Stimulated activated CD8-positive, alpha-beta memory T cell treated with anti-CD3 and anti-CD28 coated beads, Interleukin-7, amount 100 ng/mL, for 24 hours (primary cell): Measurements from ENCODE around the gene ACAD9.

Experiments
- DNase-seq: peaks from one replicate; pipeline ENCODE4 v3.0.0-alpha.2; 2020; ENCODE audit warnings: low read depth

Gene ACAD9

DNA sequence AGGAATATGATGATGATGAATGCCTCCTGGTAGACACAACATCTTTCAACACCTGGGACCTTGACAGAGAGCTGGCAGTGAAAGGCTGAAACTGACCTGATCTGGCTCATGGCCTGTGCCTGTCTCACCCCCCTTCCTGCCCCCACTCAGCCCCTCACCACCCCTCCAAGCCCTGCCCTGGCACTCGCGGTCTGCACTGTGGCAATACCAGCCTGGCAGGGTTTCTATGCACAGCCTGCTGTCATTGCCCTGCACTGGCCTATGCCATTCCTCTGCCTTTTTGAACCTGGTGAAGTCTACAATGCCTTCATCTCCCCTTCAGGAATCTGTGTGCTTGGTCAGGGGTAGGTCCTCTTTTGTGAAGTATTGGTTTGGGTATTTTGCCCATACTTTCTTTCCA is 56.5 kb downstream of the ACAD9 start:
- no peak for DNase-seq

- no peak for DNase-seq
Measured at GRCh38 chr3:128936341-128936740, 56.9 kb downstream of the ACAD9 start.

DNA sequence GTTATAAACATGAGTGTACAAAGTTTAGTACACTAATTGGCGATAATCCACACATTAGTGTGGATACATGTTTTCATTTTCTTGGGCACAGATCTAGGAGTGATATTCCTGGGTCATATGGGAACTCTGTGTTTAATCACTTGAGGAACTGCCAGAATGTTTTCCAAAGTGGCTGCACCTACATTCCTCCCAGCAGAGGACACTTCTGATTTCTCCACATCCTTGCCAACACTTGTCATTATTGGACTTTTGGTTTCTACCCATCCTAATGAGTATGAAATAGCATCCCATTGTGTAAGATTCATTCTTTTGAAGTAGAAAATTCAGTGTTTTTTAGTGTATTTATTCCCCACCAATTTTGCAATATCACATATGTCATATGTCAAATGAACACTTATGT is 60.8 kb downstream of the ACAD9 start:
- no peak for DNase-seq

DNA sequence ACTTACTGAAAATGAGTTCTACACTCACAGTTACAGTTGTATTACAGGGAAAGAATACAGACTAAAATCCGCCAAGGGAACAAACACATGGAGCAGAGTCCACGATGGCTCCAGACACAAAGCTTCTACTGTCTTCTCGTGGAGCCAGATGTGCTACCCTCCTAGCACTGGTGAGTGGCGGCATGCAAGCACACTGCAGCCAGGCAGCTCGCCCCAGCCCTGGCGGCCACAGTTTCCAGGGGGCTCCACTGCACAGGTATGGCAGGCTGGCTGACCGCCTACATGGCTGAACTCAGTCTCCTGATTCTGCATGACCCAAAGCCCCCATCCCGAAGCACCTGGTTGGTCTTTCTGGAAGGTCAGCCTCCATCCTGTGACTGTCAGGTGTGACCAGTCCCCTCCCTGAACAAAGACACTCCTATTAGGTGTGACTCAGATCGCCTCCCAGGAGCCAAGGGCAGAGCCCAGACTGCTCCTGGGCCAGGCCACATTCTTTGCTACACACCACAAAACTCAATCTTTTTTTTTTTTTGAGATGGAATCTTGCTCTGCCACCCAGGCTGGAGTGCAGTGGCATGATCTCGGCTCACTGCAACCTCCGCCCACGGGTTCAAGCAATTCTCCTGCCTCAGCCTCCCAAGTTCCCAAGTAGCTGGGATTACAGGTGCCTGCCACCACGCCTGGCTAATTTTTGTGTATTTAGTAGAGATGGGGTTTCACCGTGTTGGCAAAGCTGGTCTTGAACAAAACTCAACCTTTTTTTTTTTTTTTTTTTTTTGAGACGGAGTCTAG is 62.9 kb downstream of the ACAD9 start:
- DNase-seq: no peak

- no peak for DNase-seq
Measured at GRCh38 chr3:128945041-128945877, 65.8 kb downstream of the ACAD9 start.

GRCh38 chr3:128945878-128946175 is 66.4 kb downstream of the ACAD9 start:
- no peak for DNase-seq

- no peak for DNase-seq
Measured at GRCh38 chr3:128946411-128946810, 67.0 kb downstream of the ACAD9 start.

GRCh38 chr3:128949158-128949557 is 69.7 kb downstream of the ACAD9 start:
- no peak for DNase-seq

DNA sequence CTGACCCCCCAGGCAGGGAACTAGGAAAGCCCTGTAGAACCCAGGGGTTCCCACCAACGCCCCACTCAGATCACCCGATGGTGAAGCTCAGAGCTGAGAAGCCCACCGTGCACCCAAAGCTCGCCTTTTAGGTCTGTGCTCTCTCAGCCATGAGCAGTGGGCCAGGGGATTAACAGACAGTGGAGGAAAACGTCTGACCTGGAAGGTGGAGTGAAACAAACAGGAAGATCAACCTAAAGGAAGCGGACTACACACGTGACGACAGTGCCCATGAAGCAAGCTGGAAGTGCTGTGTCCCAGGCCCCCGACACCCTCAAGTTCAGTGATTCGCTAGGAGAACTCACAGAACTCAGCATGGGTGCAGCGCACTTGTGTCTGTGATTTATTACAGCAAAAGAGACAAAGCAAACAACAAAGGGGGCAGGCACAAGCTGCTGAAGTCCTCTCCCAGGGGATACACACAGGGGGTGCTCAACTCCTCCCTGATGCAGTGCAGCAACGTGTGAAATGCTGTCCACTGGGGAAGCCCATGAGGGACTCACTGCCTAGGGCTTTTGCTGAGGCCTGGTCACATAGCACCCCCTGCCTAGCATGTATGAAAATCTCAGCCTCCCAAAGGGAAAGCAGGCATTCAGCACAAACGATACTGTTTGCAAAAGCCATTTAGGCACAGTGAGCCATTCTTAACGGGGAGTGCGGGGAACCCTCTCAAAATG is 71.0 kb downstream of the ACAD9 start:
- no peak for DNase-seq

- DNase-seq: no peak
Measured at GRCh38 chr3:128956440-128956839, 77.0 kb downstream of the ACAD9 start.
